Neural cell (in vitro differentiated cells): ENCODE data around the gene CYP4F22. TPM values are rescaled to one million over a fixed set of nuclear protein-coding genes. Genes with fewer than 3 reads are reported as not detected.

ENCODE experiments used
- H2AFZ ChIP-seq: fragments of 200-600, 300-800 bp; sonication (generic), shearing (Covaris generic); 2 replicates; pipeline ENCODE4 v1.6.0; 2014; ENCODE audit warnings: low read depth, mild to moderate bottlenecking, antibody characterized with exemption, low read length, moderate library complexity
- H3F3A ChIP-seq: fragments of 200-600 bp; shearing (Covaris generic); 2 replicates; pipeline ENCODE4 v1.6.1; 2016; ENCODE audit warnings: mild to moderate bottlenecking, moderate library complexity, mixed read lengths, antibody characterized with exemption, low read length; ENCODE audit not compliant: insufficient read depth, poor library complexity, severe bottlenecking
- H3K27ac ChIP-seq: fragments of 200-600, 300-800 bp; sonication (generic), shearing (Covaris generic); 2 replicates; pipeline ENCODE4 v1.5.1; 2014; ENCODE audit warnings: mild to moderate bottlenecking, low read length, moderate library complexity
- H3K27me3 ChIP-seq: fragments of 300-800, 200-600 bp; sonication (generic), shearing (Covaris generic); 2 replicates; pipeline ENCODE4 v1.6.0; 2014; ENCODE audit warnings: mild to moderate bottlenecking, low read depth, low read length, moderate library complexity; ENCODE audit not compliant: insufficient read depth
- H3K36me3 ChIP-seq: fragments of 300-800, 200-600 bp; sonication (generic), shearing (Covaris generic); 2 replicates; pipeline ENCODE4 v1.5.1; 2014; ENCODE audit warnings: mild to moderate bottlenecking, antibody characterized with exemption, low read length, moderate library complexity; ENCODE audit not compliant: insufficient read depth
- H3K4me2 ChIP-seq: fragments of 300-800, 200-600 bp; sonication (generic), shearing (Covaris generic); 2 replicates; pipeline ENCODE4 v1.6.0; 2014; ENCODE audit warnings: mild to moderate bottlenecking, low read length
- H3K4me3 ChIP-seq: fragments of 300-800, 200-600 bp; sonication (generic), shearing (Covaris generic); 2 replicates; pipeline ENCODE4 v1.5.1; 2014; ENCODE audit warnings: mild to moderate bottlenecking, low read length, moderate library complexity
- H3K79me2 ChIP-seq: fragments of 200-600 bp; shearing (Covaris generic); replicated peaks from 2 replicates; pipeline ENCODE4 v1.6.0; 2014; ENCODE audit warnings: mild to moderate bottlenecking, low read length, moderate library complexity; ENCODE audit not compliant: insufficient read depth
- H3K9ac ChIP-seq: fragments of 300-800, 200-600 bp; sonication (generic), shearing (Covaris generic); 2 replicates; pipeline ENCODE4 v1.6.1; 2016; ENCODE audit warnings: mild to moderate bottlenecking, low read length, mixed read lengths
- H3K9me2 ChIP-seq: fragments of 200-600 bp; shearing (Covaris generic); 2 replicates; pipeline ENCODE4 v1.6.1; 2016; ENCODE audit warnings: mild to moderate bottlenecking, low read length, mixed read lengths; ENCODE audit not compliant: insufficient read depth
- H3K9me3 ChIP-seq: fragments of 200-600, 300-800 bp; sonication (generic), shearing (Covaris generic); 2 replicates; pipeline ENCODE4 v1.6.1; 2016; ENCODE audit warnings: mild to moderate bottlenecking, mixed run types, low read length, moderate library complexity, mixed read lengths
- H4K20me1 ChIP-seq: fragments of 200-600 bp; shearing (Covaris generic); 2 replicates; pipeline ENCODE4 v1.6.1; 2016; ENCODE audit warnings: mild to moderate bottlenecking, mixed run types; ENCODE audit not compliant: insufficient read depth
- CTCF ChIP-seq: fragments of 450-650 bp; IDR thresholded peaks from 2 replicates; pipeline ENCODE4 v1.5.1; 2014; ENCODE audit warnings: antibody characterized with exemption, mild to moderate bottlenecking, moderate library complexity; ENCODE audit not compliant: poor library complexity, severe bottlenecking
- EP300 ChIP-seq: fragments of 450-650 bp; conservative IDR thresholded peaks from 2 replicates; pipeline ENCODE4 v1.6.1; 2014; ENCODE audit warnings: antibody characterized with exemption, mild to moderate bottlenecking, moderate library complexity; ENCODE audit not compliant: poor library complexity, severe bottlenecking
- EZH2 ChIP-seq: fragments of 200-600, 300-800 bp; shearing (Covaris generic), sonication (generic); IDR thresholded peaks from 2 replicates; pipeline ENCODE4 v1.6.1; 2014; ENCODE audit warnings: antibody characterized with exemption, low read length, borderline replicate concordance, mild to moderate bottlenecking; ENCODE audit not compliant: insufficient read depth, poor library complexity, severe bottlenecking
- MXI1 ChIP-seq: fragments of 450-650 bp; conservative IDR thresholded peaks from 2 replicates; pipeline ENCODE4 v1.6.1; 2014; ENCODE audit warnings: antibody characterized with exemption, mild to moderate bottlenecking; ENCODE audit not compliant: poor library complexity, severe bottlenecking
- POLR2AphosphoS5 ChIP-seq: IDR thresholded peaks from 2 replicates; pipeline ENCODE4 v1.6.1; 2012
- RAD21 ChIP-seq: fragments of 450-650 bp; conservative IDR thresholded peaks from 2 replicates; pipeline ENCODE4 v1.6.1; 2014; ENCODE audit warnings: antibody characterized with exemption, mild to moderate bottlenecking, moderate library complexity
- REST ChIP-seq: IDR thresholded peaks from 2 replicates; pipeline ENCODE4 v1.6.1; 2012; ENCODE audit warnings: borderline replicate concordance
- SMC3 ChIP-seq: fragments of 450-650 bp; conservative IDR thresholded peaks from 2 replicates; pipeline ENCODE4 v1.6.1; 2014; ENCODE audit warnings: antibody characterized with exemption, mild to moderate bottlenecking, moderate library complexity; ENCODE audit not compliant: poor library complexity
- TAF1 ChIP-seq: IDR thresholded peaks from 2 replicates; pipeline ENCODE4 v1.6.1; 2012; ENCODE audit warnings: low read depth
- polyA plus RNA-seq: library from polyadenylated mRNA; depleted of rRNA; stranded (reverse); fragments of >200 nt; gene quantifications from 2 replicates; pipeline ENCODE4 v1.2.3, GENCODE V29; 2014

The CYP4F22 gene
- polyA plus RNA-seq, 1 donor from 2014 or later: not detected

DNA sequence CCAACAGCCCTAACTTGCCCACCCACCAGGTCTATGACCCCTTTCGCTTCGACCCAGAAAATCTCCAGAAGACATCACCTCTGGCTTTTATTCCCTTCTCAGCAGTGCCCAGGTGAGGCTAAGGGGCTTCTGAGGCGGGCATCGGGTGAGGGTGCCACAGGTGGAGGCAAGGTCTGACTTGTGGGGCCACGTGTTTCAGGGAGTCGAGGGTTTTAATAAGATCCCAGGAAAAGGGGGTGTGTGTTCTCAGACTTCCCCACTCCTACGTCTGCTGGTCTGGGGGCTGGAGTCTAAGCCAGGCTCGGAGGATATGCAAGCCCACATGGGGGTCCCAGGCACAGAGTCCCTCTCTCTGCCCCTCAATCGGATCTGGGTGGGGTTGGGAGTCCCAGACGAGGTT, 75.8 kb downstream of the CYP4F22 start:
- no peak overlapping the region for H3K9ac ChIP-seq
- no peak for TF ChIP-seq EZH2
- no peak for TF ChIP-seq POLR2AphosphoS5
- TF ChIP-seq TAF1: no peak
- no peak for TF ChIP-seq RAD21
- no peak for TF ChIP-seq REST
- no peak for TF ChIP-seq MXI1
- TF ChIP-seq SMC3: no peak
- no peak for TF ChIP-seq CTCF
- TF ChIP-seq EP300: no peak
- no peak overlapping the region for H3K4me3 ChIP-seq
- H3K4me2 ChIP-seq: no peak overlapping the region
- no peaks in the 10 kb centered on the region for H3K79me2 ChIP-seq
- no peaks in the 10 kb centered on the region for H3K9me2 ChIP-seq
- H3K36me3 ChIP-seq: no peaks in the 10 kb centered on the region
- no peaks in the 10 kb centered on the region for H3F3A ChIP-seq
- H2AFZ ChIP-seq: no peak overlapping the region
- no peaks in the 10 kb centered on the region for H3K9me3 ChIP-seq
- H3K27ac ChIP-seq: no peak overlapping the region
- H4K20me1 ChIP-seq: no peaks in the 10 kb centered on the region
- no peaks in the 10 kb centered on the region for H3K27me3 ChIP-seq

- Histone ChIP-seq H3K4me2 (no peak overlapping the region), H4K20me1 (no peaks in the 10 kb centered on the region), H3K9me2 (no peaks in the 10 kb centered on the region), H3K4me3 (no peak overlapping the region), H3K9me3 (no peaks in the 10 kb centered on the region), H3K27ac (no peak overlapping the region), H3K36me3 (no peaks in the 10 kb centered on the region), H3K27me3 (no peaks in the 10 kb centered on the region), H3K9ac (no peak overlapping the region), H2AFZ (no peak overlapping the region), H3K79me2 (no peaks in the 10 kb centered on the region), H3F3A (no peaks in the 10 kb centered on the region)
- TF ChIP-seq EZH2 (no peak), CTCF (no peak), REST (no peak), MXI1 (no peak), SMC3 (no peak), TAF1 (no peak), POLR2AphosphoS5 (no peak), EP300 (no peak), RAD21 (no peak)
Observed at GRCh38 chr19:15584541-15585115, 76.3 kb downstream of the CYP4F22 start.
